Astrocyte (in vitro differentiated cells and primary cell): Measurements from ENCODE around the gene CES5A. TPM values are rescaled to one million over a fixed set of nuclear protein-coding genes. Genes with fewer than 3 reads are reported as not detected.
"Not testable (repeated sequence)": the region's sequence is repeated elsewhere in the genome, so short reads cannot be mapped to it uniquely, and the experiment has no call there.

Experiments used
- DNase-seq: peaks from one replicate; pipeline ENCODE4 v3.0.0-alpha.2; 2010; ENCODE audit warnings: low read depth
- FAIRE-seq: peaks from 2 replicates; lab custom pipeline; 2011; peaks lifted over from hg19 to GRCh38; lab: Jason Lieb, UNC
- H2AFZ ChIP-seq: 2 replicates; pipeline ENCODE4 v1.6.0; 2012; ENCODE audit warnings: low read depth, low read length, inconsistent platforms
- H3K27ac ChIP-seq: 2 replicates; pipeline ENCODE4 v1.5.1; 2011; ENCODE audit warnings: low read depth, low read length, inconsistent platforms
- H3K27me3 ChIP-seq: 2 replicates; pipeline ENCODE4 v1.6.0; 2011; ENCODE audit warnings: low read length, inconsistent platforms; ENCODE audit not compliant: insufficient read depth
- H3K36me3 ChIP-seq: 2 replicates; pipeline ENCODE4 v1.5.1; 2011; ENCODE audit warnings: low read length, inconsistent platforms; ENCODE audit not compliant: insufficient read depth
- H3K4me1 ChIP-seq: 2 replicates; pipeline ENCODE4 v1.5.1; 2011; ENCODE audit warnings: low read length, inconsistent platforms; ENCODE audit not compliant: insufficient read depth
- H3K4me2 ChIP-seq: 2 replicates; pipeline ENCODE4 v1.6.0; 2012; ENCODE audit warnings: low read length, inconsistent platforms
- H3K4me3 ChIP-seq: 2 replicates; pipeline ENCODE4 v1.5.1; 2011; ENCODE audit warnings: low read depth, mild to moderate bottlenecking, low read length, inconsistent platforms; ENCODE audit not compliant: insufficient read depth
- H3K79me2 ChIP-seq: 2 replicates; pipeline ENCODE4 v1.6.0; 2012; ENCODE audit warnings: mild to moderate bottlenecking, low read length, inconsistent platforms; ENCODE audit not compliant: insufficient read depth
- H3K9ac ChIP-seq: 2 replicates; pipeline ENCODE4 v1.6.0; 2012; ENCODE audit warnings: mild to moderate bottlenecking, low read length, inconsistent platforms
- H3K9me3 ChIP-seq: 2 replicates; pipeline ENCODE4 v1.5.1; 2012; ENCODE audit warnings: low read depth, mild to moderate bottlenecking, low read length, inconsistent platforms; ENCODE audit not compliant: insufficient read depth
- H4K20me1 ChIP-seq: 2 replicates; pipeline ENCODE4 v1.6.0; 2012; ENCODE audit warnings: low read length, inconsistent platforms; ENCODE audit not compliant: insufficient read depth
- H3K27ac Mint-ChIP-seq: one replicate; pipeline ENCODE4 v1.8.0; 2021; ENCODE audit warnings: mild to moderate bottlenecking, mixed read lengths; ENCODE audit not compliant: unreplicated experiment
- H3K27me3 Mint-ChIP-seq: one replicate; pipeline ENCODE4 v1.8.0; 2021; ENCODE audit warnings: low read depth, mixed read lengths; ENCODE audit not compliant: unreplicated experiment
- H3K36me3 Mint-ChIP-seq: one replicate; pipeline ENCODE4 v1.8.0; 2021; ENCODE audit warnings: low read depth, mixed read lengths; ENCODE audit not compliant: unreplicated experiment
- H3K4me1 Mint-ChIP-seq: one replicate; pipeline ENCODE4 v1.8.0; 2021; ENCODE audit warnings: low read depth, mixed read lengths; ENCODE audit not compliant: unreplicated experiment
- H3K4me3 Mint-ChIP-seq: one replicate; pipeline ENCODE4 v1.8.0; 2021; ENCODE audit warnings: mild to moderate bottlenecking, moderate library complexity, mixed read lengths; ENCODE audit not compliant: unreplicated experiment
- H3K9me3 Mint-ChIP-seq: one replicate; pipeline ENCODE4 v1.8.0; 2021; ENCODE audit warnings: mild to moderate bottlenecking, mixed read lengths; ENCODE audit not compliant: unreplicated experiment
- EZH2 ChIP-seq: IDR thresholded peaks from 2 replicates; pipeline ENCODE4 v1.6.1; 2012; ENCODE audit warnings: mild to moderate bottlenecking, low read length, inconsistent platforms; ENCODE audit not compliant: insufficient read depth
- total RNA-seq: library from RNA; stranded (reverse); gene quantifications from 2 replicates; pipeline ENCODE4 v1.2.1, GENCODE V29; 2021

Gene CES5A
- total RNA-seq, 1 donor from 2014 or later, result not detected

DNA sequence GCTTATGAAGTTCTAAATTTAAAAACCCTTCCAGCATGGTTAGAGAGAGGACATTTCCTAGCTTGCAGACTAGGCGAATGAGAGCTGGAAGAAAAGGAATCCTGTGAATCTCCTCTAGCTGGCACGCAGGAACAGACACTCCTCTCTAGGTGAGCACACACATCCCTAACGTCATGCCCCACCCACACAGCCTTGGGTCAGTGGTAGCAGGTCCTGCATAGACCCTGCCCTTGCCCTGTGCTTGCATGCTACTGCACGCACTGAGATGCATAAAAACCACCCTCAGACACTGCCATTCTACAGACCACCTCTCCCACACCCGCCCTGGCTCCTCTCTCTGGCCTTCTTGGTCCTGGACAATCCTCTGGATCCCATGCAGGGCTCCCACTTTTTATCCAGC is 65.8 kb downstream of the CES5A start:
- Histone ChIP-seq H3K9me3 (no peaks in the 10 kb centered on the region), H3K27me3 (no peaks in the 10 kb centered on the region), H3K27ac (no peak overlapping the region), H3K4me1 (no peaks in the 10 kb centered on the region), H3K79me2 (no peaks in the 10 kb centered on the region), H4K20me1 (no peaks in the 10 kb centered on the region), H3K9ac (no peak overlapping the region), H3K4me3 (no peak overlapping the region), H3K4me2 (no peak overlapping the region), H2AFZ (no peak overlapping the region), H3K36me3 (no peaks in the 10 kb centered on the region)
- no peaks in the 10 kb centered on the region for H3K4me1 Mint-ChIP-seq
- no peak overlapping the region for H3K4me3 Mint-ChIP-seq
- no peak for DNase-seq
- H3K36me3 Mint-ChIP-seq, result no peaks in the 10 kb centered on the region
- peaks cover 32% of the 10 kb centered on the region for H3K27me3 Mint-ChIP-seq
- H3K27ac Mint-ChIP-seq, result no peak overlapping the region
- H3K9me3 Mint-ChIP-seq, result no peaks in the 10 kb centered on the region
- no peak for FAIRE-seq
- TF ChIP-seq EZH2, result no peak

DNA sequence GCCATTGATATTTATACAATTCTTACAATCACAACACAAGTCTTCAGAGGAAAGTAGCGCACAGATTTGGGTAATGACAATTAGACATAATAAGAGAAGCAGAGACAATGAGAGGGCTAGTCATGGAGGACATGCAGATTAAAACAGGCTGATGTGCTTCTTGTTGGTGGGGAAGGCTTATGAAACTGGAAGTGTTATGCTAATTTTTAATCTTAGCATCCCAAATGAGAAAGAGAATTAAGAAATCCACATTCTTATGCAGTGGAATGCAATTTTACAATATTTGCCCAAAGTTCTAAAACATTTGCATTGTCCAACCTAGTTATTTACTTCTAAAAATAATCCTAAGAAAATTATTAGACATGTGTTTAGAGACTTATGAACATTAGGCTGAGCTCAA is 66.9 kb downstream of the CES5A start:
- H3K4me3 Mint-ChIP-seq, H3K36me3 Mint-ChIP-seq, DNase-seq, H3K4me3 ChIP-seq, FAIRE-seq, H3K4me2 ChIP-seq, H3K9ac ChIP-seq, H4K20me1 ChIP-seq, H3K27ac Mint-ChIP-seq, H3K79me2 ChIP-seq, H3K4me1 Mint-ChIP-seq, H3K27me3 ChIP-seq, H2AFZ ChIP-seq, H3K9me3 ChIP-seq, H3K27ac ChIP-seq, H3K36me3 ChIP-seq, H3K9me3 Mint-ChIP-seq, H3K4me1 ChIP-seq: not testable (repeated sequence)
- H3K27me3 Mint-ChIP-seq, result peaks cover 25% of the 10 kb centered on the region

DNA sequence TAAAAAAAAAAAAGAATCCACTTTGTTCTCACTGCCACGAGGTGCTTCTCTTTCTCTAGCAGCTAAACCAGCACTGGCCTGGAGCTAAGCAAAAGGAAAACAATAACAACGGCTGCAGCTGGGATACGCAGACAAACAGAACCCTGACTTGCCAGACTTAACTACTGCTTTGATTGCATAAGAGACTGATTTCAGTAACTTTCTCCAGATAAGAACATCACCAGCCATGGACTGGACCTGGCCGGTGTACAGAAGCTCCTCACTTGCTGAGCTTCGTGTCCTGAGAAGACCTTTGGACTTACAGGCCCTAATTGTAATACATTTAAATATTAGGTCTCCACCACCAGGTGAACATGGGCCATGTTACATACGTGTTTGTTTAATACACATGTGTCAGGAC is 70.1 kb downstream of the CES5A start:
- not testable (repeated sequence) for H2AFZ ChIP-seq, H3K9ac ChIP-seq, H3K79me2 ChIP-seq, H3K36me3 ChIP-seq, H3K4me1 ChIP-seq, H4K20me1 ChIP-seq, H3K27ac ChIP-seq, H3K27me3 ChIP-seq, H3K27me3 Mint-ChIP-seq, H3K4me3 Mint-ChIP-seq, H3K4me3 ChIP-seq, H3K4me2 ChIP-seq, H3K4me1 Mint-ChIP-seq, H3K9me3 ChIP-seq, FAIRE-seq, DNase-seq, H3K36me3 Mint-ChIP-seq, H3K27ac Mint-ChIP-seq, H3K9me3 Mint-ChIP-seq

DNA sequence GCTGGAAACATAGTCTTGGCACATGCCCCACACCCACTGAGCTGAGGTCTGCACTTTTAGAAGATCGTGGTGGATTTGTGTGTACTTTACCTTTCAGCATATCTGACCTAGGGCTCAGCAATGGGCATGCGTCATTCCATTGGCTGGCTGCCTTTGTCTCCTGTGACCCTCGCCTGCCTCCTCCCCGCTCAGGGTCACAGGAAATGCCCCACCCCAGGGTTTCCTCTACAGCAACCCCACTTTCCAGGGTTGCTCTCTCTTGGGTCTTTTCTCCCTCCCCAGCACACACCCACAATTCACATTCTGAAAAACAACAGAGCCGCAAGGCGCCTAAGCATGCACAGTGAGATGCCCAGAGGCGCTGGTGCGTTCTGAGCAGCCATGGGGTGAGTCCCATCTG is 71.5 kb downstream of the CES5A start:
- H3K27me3 Mint-ChIP-seq, H3K4me3 ChIP-seq, H3K27ac ChIP-seq, H3K4me2 ChIP-seq, H3K36me3 Mint-ChIP-seq, H3K4me1 Mint-ChIP-seq, H4K20me1 ChIP-seq, H3K4me3 Mint-ChIP-seq, H3K4me1 ChIP-seq, H3K27ac Mint-ChIP-seq, H3K9me3 Mint-ChIP-seq, FAIRE-seq, H3K27me3 ChIP-seq, DNase-seq, H3K36me3 ChIP-seq, H2AFZ ChIP-seq, H3K9ac ChIP-seq, H3K9me3 ChIP-seq, H3K79me2 ChIP-seq: not testable (repeated sequence)

Other genes starting within 250 kb of the CES5A start
- gene SLC6A2, start 219.4 kb downstream of the CES5A start, total RNA-seq, result not detected in 2 replicates
- gene CES1, start 42.3 kb downstream of the CES5A start, total RNA-seq, result not detected in 2 replicates